ENCODE results near the gene ABCA13.

- no peak for TF ChIP-seq EZH2 (IDR thresholded peaks at IDR 0.05; ENCODE audit: insufficient read depth, low read length)
- no peak for TF ChIP-seq CTCF (IDR thresholded peaks at IDR 0.05; ENCODE audit: insufficient read depth, low read depth, low read length)
These were observed 237.5 kb downstream of the ABCA13 start for GRCh38 chr7:48408731-48409130.
